Endothelial cell of umbilical vein (primary cell): ENCODE results near the gene CFL1. TPM values are rescaled to one million over a fixed set of nuclear protein-coding genes. Genes with fewer than 3 reads are reported as not detected.

ENCODE experiments used
- BruUV-seq: library from RNA; stranded (reverse); fragments of 400-500 nt; replicated peaks from 2 replicates; lab custom pipeline; 2021; lab: Mats Ljungman, UMichigan
- CTCF ChIA-PET: fragments of 300-600, 350-600 bp; sonication (Branson Sonifier 250); formaldehyde crosslinking; loops from one replicate; lab custom pipeline; 2021; ENCODE audit warnings: antibody characterized with exemption, inconsistent platforms; lab: Charles Lee
- POLR2A ChIA-PET: fragments of 300-600, 350-600 bp; sonication (Branson Sonifier 250); formaldehyde crosslinking; loops from one replicate; lab custom pipeline; 2021; ENCODE audit warnings: antibody characterized with exemption, inconsistent platforms; lab: Charles Lee
- DNase-seq: peaks from one replicate; pipeline ENCODE4 v3.0.0-alpha.2; 2011; ENCODE audit warnings: low read depth, low spot score
- FAIRE-seq: peaks from 2 replicates; lab custom pipeline; 2011; peaks lifted over from hg19 to GRCh38; lab: Jason Lieb, UNC
- H2AFZ ChIP-seq: 2 replicates; pipeline ENCODE4 v1.6.0; 2012; ENCODE audit warnings: low read depth, low read length, control low read depth, inconsistent platforms
- H3K27ac ChIP-seq: 2 replicates; pipeline ENCODE4 v1.5.1; 2011; ENCODE audit warnings: low read depth, mild to moderate bottlenecking, control low read depth, low read length, moderate library complexity; ENCODE audit not compliant: insufficient read depth
- H3K27me3 ChIP-seq, 2 experiments: 2 replicates each; pipeline versions ENCODE4 v1.6.0 to v1.6.1; 2011; ENCODE audit warnings: low read length in 2 of 2, mixed read lengths in 1 of 2; ENCODE audit not compliant: control insufficient read depth in 2 of 2, insufficient read depth in 2 of 2
- H3K36me3 ChIP-seq, 2 experiments: 2 replicates in 1 of 2; 3 replicates in 1 of 2; pipeline ENCODE4 v1.5.1; 2011; ENCODE audit warnings: low read length in 2 of 2, mild to moderate bottlenecking in 1 of 2, moderate library complexity in 1 of 2; ENCODE audit not compliant: control insufficient read depth in 2 of 2, insufficient read depth in 2 of 2; ENCODE audit errors: extremely low read depth in 1 of 2
- H3K4me1 ChIP-seq: 3 replicates; pipeline ENCODE4 v1.5.1; 2011; ENCODE audit warnings: mild to moderate bottlenecking, low read length; ENCODE audit not compliant: control insufficient read depth, insufficient read depth; ENCODE audit errors: extremely low read depth
- H3K4me2 ChIP-seq: 2 replicates; pipeline ENCODE4 v1.6.1; 2011; ENCODE audit warnings: low read length, control low read depth, mixed read lengths; ENCODE audit not compliant: insufficient read depth
- H3K4me3 ChIP-seq, 3 experiments: fragments of 200-600 bp in 1 of 3; sonication (generic), shearing (Covaris generic) in 1 of 3; replicated peaks in 1 of 3; 2 replicates each; pipeline ENCODE4 v1.5.1; 2011 to 2016; ENCODE audit warnings: control low read depth in 3 of 3, low read length in 3 of 3, mild to moderate bottlenecking in 2 of 3, inconsistent platforms in 1 of 3, low read depth in 1 of 3, moderate library complexity in 1 of 3; ENCODE audit not compliant: insufficient read depth in 1 of 3
- H3K79me2 ChIP-seq: 2 replicates; pipeline ENCODE4 v1.6.0; 2012; ENCODE audit warnings: low read length, inconsistent platforms; ENCODE audit not compliant: control insufficient read depth, insufficient read depth
- H3K9ac ChIP-seq: replicated peaks from 2 replicates; pipeline ENCODE3; 2011; ENCODE audit warnings: low read length, control low read depth; ENCODE audit not compliant: insufficient read depth; ENCODE audit errors: extremely low read depth
- H3K9me1 ChIP-seq: replicated peaks from 3 replicates; pipeline ENCODE4 v1.6.0; 2011; ENCODE audit warnings: mild to moderate bottlenecking, low read length; ENCODE audit not compliant: control insufficient read depth, insufficient read depth; ENCODE audit errors: extremely low read depth
- H3K9me3 ChIP-seq: replicated peaks from 2 replicates; pipeline ENCODE4 v1.5.1; 2012; ENCODE audit warnings: low read length, inconsistent platforms; ENCODE audit not compliant: control insufficient read depth, insufficient read depth
- H4K20me1 ChIP-seq: replicated peaks from 2 replicates; pipeline ENCODE3; 2011; ENCODE audit warnings: mild to moderate bottlenecking, low read length; ENCODE audit not compliant: control insufficient read depth, insufficient read depth; ENCODE audit errors: extremely low read depth
- CTCF ChIP-seq, 2 donors: IDR thresholded peaks; 1 replicate in 1 of 2; 2 replicates in 1 of 2; pipeline ENCODE4 v1.5.1; 2011; ENCODE audit warnings: low read length in 2 of 2, mild to moderate bottlenecking in 2 of 2, moderate library complexity in 2 of 2, control low read depth in 1 of 2, inconsistent platforms in 1 of 2, low read depth in 1 of 2; ENCODE audit not compliant: insufficient read depth in 1 of 2; ENCODE audit errors: extremely low read depth in 1 of 2
- EZH2 ChIP-seq: IDR thresholded peaks from 2 replicates; pipeline ENCODE4 v1.6.1; 2012; ENCODE audit warnings: borderline replicate concordance, low read depth, mild to moderate bottlenecking, moderate library complexity, low read length, inconsistent platforms; ENCODE audit not compliant: severe bottlenecking
- FOS ChIP-seq: IDR thresholded peaks from 2 replicates; pipeline ENCODE4 v1.6.1; 2011; ENCODE audit warnings: mild to moderate bottlenecking, low read length, moderate library complexity, borderline replicate concordance; ENCODE audit not compliant: insufficient read depth
- GATA2 ChIP-seq: IDR thresholded peaks from 2 replicates; pipeline ENCODE4 v1.7.0; 2011; ENCODE audit warnings: low read depth, mild to moderate bottlenecking, moderate library complexity, mixed read lengths, low read length; ENCODE audit not compliant: insufficient read length, insufficient read depth
- JUN ChIP-seq: IDR thresholded peaks from 2 replicates; pipeline ENCODE4 v1.6.1; 2011; ENCODE audit warnings: borderline replicate concordance, low read depth; ENCODE audit not compliant: insufficient read length, insufficient read depth
- MAX ChIP-seq: IDR thresholded peaks from 2 replicates; pipeline ENCODE4 v1.6.1; 2011; ENCODE audit not compliant: insufficient read depth, insufficient read length
- MYC ChIP-seq: IDR thresholded peaks from one replicate; pipeline ENCODE4 v1.6.1; 2011; ENCODE audit warnings: mild to moderate bottlenecking, low read depth, low read length
- POLR2A ChIP-seq: IDR thresholded peaks from 2 replicates; pipeline ENCODE4 v1.6.1; 2012; ENCODE audit warnings: low read depth, mild to moderate bottlenecking, control low read depth, low read length
- POLR2AphosphoS5 ChIP-seq: IDR thresholded peaks from 2 replicates; pipeline ENCODE4 v1.6.1; 2012; ENCODE audit warnings: low read depth, mild to moderate bottlenecking, control low read depth, low read length, moderate library complexity; ENCODE audit not compliant: insufficient read depth
- dilution Hi-C: fragments of 300-500 bp; cut with MboI; formaldehyde crosslinking; loops from one replicate; pipeline ENCODE4 v1.15.0; 2019; ENCODE audit warnings: low sequenced_read_pairs; ENCODE audit not compliant: extremely low pct_ligation_motif_present
- intact Hi-C: fragments of 100-400 bp; cut with micrococcal nuclease; formaldehyde crosslinking; loops from one replicate; pipeline ENCODE4 v1.10.0; 2022
- polyA plus RNA-seq, 4 experiments: library from polyadenylated mRNA; depleted of rRNA in 3 of 4; stranded (reverse) in 3 of 4; unstranded in 1 of 4; fragments of >200 nt; gene quantifications; 2 replicates each; pipeline versions ENCODE4 v1.2.1 to v1.2.3, GENCODE V29; 2011 to 2012; ENCODE audit warnings: missing spikeins in 1 of 4
- total RNA-seq: library from RNA; stranded (reverse); gene quantifications from 2 replicates; pipeline ENCODE4 v1.2.3, GENCODE V29; 2021

Gene CFL1
- total and polyA plus RNA-seq, 2 donors (not counting 3 experiments of a cell fraction or from before 2014, with no cell fraction given) = 1,844 to 2,403 TPM

- Histone ChIP-seq H3K4me2 (peak overlapping the region; percentile 62), H3K36me3 (peaks cover 4 to 24% of the 10 kb centered on the region in 2 experiments), H4K20me1 (no peaks in the 10 kb centered on the region), H3K4me3 (peak overlapping the region; percentile 34 to 66 (median 64)), H3K27me3 (no peaks in the 10 kb centered on the region), H3K9me3 (no peaks in the 10 kb centered on the region), H2AFZ (peak overlapping the region; percentile 40), H3K4me1 (peaks cover 38% of the 10 kb centered on the region), H3K27ac (peak overlapping the region; percentile 37), H3K9me1 (no peaks in the 10 kb centered on the region), H3K79me2 (peaks cover 32% of the 10 kb centered on the region), H3K9ac (peak overlapping the region; percentile 61)
- ChIA-PET CTCF (interaction anchor here (0.6 to 6.7 kb wide), 45 partner anchors 10 to 1115 kb away, joined by 3 to 75 read pairs (median 5); partner anchors contain the start of genes AP5B1, BANF1, C11orf68 and CFL1), POLR2A (interaction anchor here (0.6 to 6.7 kb wide), 9 partner anchors 11 to 193 kb away, joined by 3 to 67 read pairs (median 4); partner anchors contain the start of genes CFL1, FOSL1 and MUS81)
- no peak for DNase-seq
- intact Hi-C loops = loop anchor here (1.0 to 5.0 kb wide), 7 partner anchors 15 to 176 kb away; partner anchors contain the start of genes C11orf68, DRAP1, EFEMP2 and MUS81
- TF ChIP-seq CTCF (IDR thresholded peaks at IDR 0.05; ENCODE audit: extremely low read depth in 1 of 2, insufficient read depth in 1 of 2, low read depth in 1 of 2, low read length in 2 of 2) (no peak), POLR2A (no peak), POLR2AphosphoS5 (no peak), EZH2 (no peak), FOS (no peak), GATA2 (no peak), JUN (no peak), MAX (no peak), MYC (no peak)
- no peak for FAIRE-seq
- dilution Hi-C loops = no loop called here
- TSS peak; percentile 4 for BruUV-seq
Measured at GRCh38 chr11:65887723-65888162, 29.8 kb upstream of the CFL1 start.
